Activated CD8-positive, alpha-beta T cell treated with anti-CD3 and anti-CD28 coated beads for 36 hours (primary cell): ENCODE results near the gene TGIF1. TPM values are rescaled to one million over a fixed set of nuclear protein-coding genes. Genes with fewer than 3 reads are reported as not detected.
A peak's percentile ranks its signal among the peaks of the same experiment; 100 is the strongest.
"Not testable (repeated sequence)": the region's sequence is repeated elsewhere in the genome, so short reads cannot be mapped to it uniquely, and the experiment has no call there.

Experiments
- ATAC-seq: fragments of 200-7000 bp; cut with Tn5 transposase; one replicate; pipeline ENCODE4 v1.10.0; 2021; ENCODE audit warnings: mild to moderate bottlenecking, moderate library complexity
- CTCF ChIA-PET: fragments of 350-600 bp; sonication (Branson Sonifier 250); formaldehyde crosslinking; loops from one replicate; lab custom pipeline; 2021; ENCODE audit warnings: antibody characterized with exemption; lab: Charles Lee
- POLR2A ChIA-PET: fragments of 350-600 bp; sonication (Branson Sonifier 250); formaldehyde crosslinking; loops from one replicate; lab custom pipeline; 2021; ENCODE audit warnings: antibody characterized with exemption; lab: Charles Lee
- DNase-seq: peaks from one replicate; pipeline ENCODE4 v3.0.0-alpha.2; 2020
- H3K27ac Mint-ChIP-seq: one replicate; pipeline ENCODE4 v1.8.0; 2021; ENCODE audit warnings: mild to moderate bottlenecking, mixed read lengths
- H3K27me3 Mint-ChIP-seq: one replicate; pipeline ENCODE4 v1.8.0; 2021; ENCODE audit warnings: mixed read lengths
- H3K36me3 Mint-ChIP-seq: one replicate; pipeline ENCODE4 v1.8.0; 2021; ENCODE audit warnings: low read depth, mixed read lengths
- H3K4me1 Mint-ChIP-seq: one replicate; pipeline ENCODE4 v1.8.0; 2021; ENCODE audit warnings: low read depth, mixed read lengths
- H3K4me3 Mint-ChIP-seq: one replicate; pipeline ENCODE4 v1.8.0; 2021; ENCODE audit warnings: mild to moderate bottlenecking, moderate library complexity, mixed read lengths
- H3K9me3 Mint-ChIP-seq: one replicate; pipeline ENCODE4 v1.8.0; 2021; ENCODE audit warnings: mixed read lengths
- intact Hi-C: fragments of 100-400 bp; cut with micrococcal nuclease; formaldehyde crosslinking; loops from one replicate; pipeline ENCODE4 v1.10.0; 2022
- total RNA-seq, 2 experiments: library from RNA; stranded (reverse); gene quantifications; one replicate each; pipeline ENCODE4 v1.2.3, GENCODE V29; 2021
- TF ChIP-seq, protein P1 (sequence below): fragments of 200-600 bp; IDR thresholded peaks from one replicate; pipeline ENCODE4 v1.8.0; 2022; ENCODE audit warnings: antibody characterized with exemption, mild to moderate bottlenecking

Gene TGIF1
- total RNA-seq, 2 experiments from 2014 or later = 33.3 to 34.5 TPM

DNA sequence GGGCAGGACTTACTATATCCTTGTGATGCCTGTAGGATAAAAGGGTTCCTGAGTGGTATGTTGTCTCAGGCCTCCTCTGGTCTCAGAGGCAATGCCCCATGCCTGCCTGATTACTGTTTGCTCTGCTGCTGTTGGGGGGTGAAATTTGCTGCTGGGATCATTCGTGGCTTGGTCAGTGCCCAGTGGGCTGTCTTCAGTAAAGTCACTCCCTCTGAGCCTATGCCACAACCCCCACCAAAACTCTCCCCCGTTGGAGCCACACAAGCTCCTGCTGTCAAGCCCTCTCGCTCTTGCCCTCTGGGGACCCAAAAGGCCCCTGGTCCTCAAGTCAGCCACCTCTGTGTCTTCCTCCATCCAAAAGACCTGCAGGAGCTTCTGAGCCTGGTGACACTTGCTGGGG, 38.6 kb upstream of the TGIF1 start:
- H3K27me3 Mint-ChIP-seq = no peaks in the 10 kb centered on the region
- no peaks in the 10 kb centered on the region for H3K36me3 Mint-ChIP-seq
- DNase-seq = no peak
- intact Hi-C loops = no loop called here
- CTCF ChIA-PET = no interaction called here
- H3K4me3 Mint-ChIP-seq = no peak overlapping the region
- H3K27ac Mint-ChIP-seq = no peak overlapping the region
- no peaks in the 10 kb centered on the region for H3K9me3 Mint-ChIP-seq
- POLR2A ChIA-PET = no interaction called here
- TF ChIP-seq, protein P1, sequence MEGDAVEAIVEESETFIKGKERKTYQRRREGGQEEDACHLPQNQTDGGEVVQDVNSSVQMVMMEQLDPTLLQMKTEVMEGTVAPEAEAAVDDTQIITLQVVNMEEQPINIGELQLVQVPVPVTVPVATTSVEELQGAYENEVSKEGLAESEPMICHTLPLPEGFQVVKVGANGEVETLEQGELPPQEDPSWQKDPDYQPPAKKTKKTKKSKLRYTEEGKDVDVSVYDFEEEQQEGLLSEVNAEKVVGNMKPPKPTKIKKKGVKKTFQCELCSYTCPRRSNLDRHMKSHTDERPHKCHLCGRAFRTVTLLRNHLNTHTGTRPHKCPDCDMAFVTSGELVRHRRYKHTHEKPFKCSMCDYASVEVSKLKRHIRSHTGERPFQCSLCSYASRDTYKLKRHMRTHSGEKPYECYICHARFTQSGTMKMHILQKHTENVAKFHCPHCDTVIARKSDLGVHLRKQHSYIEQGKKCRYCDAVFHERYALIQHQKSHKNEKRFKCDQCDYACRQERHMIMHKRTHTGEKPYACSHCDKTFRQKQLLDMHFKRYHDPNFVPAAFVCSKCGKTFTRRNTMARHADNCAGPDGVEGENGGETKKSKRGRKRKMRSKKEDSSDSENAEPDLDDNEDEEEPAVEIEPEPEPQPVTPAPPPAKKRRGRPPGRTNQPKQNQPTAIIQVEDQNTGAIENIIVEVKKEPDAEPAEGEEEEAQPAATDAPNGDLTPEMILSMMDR = no peak
- no peak for ATAC-seq
- peaks cover 15% of the 10 kb centered on the region for H3K4me1 Mint-ChIP-seq

DNA sequence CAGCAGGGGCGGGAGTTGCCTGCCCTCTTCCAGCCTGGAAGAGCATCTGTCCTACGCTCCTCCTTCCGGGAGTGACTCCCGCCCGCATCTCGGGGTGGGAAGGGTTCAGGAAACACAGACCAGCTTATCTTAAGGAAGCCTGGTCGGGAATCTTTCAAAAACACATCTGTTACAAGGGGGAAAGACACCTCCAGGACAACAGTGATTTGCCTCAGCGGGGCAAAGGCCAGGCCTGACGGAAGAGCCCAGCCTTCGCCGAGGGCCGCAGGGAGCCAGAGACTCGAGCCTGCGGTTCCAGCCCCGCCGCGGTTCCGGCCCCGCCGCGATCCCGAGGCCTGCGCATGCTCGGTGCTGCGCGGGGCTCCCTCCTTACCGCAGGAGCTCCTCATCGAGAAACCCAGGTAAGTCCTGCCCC, 38.1 kb upstream of the TGIF1 start:
- DNase-seq = peak; percentile 20
- ChIA-PET CTCF (no interaction called here), POLR2A (no interaction called here)
- intact Hi-C loops = no loop called here
- ATAC-seq = peak; percentile 64
- Mint-ChIP-seq H3K4me3 (peak overlapping the region; percentile 45), H3K4me1 (peaks cover 13% of the 10 kb centered on the region), H3K27me3 (no peaks in the 10 kb centered on the region), H3K27ac (no peak overlapping the region), H3K9me3 (no peaks in the 10 kb centered on the region), H3K36me3 (no peaks in the 10 kb centered on the region)
- TF ChIP-seq, protein P1 = no peak

DNA sequence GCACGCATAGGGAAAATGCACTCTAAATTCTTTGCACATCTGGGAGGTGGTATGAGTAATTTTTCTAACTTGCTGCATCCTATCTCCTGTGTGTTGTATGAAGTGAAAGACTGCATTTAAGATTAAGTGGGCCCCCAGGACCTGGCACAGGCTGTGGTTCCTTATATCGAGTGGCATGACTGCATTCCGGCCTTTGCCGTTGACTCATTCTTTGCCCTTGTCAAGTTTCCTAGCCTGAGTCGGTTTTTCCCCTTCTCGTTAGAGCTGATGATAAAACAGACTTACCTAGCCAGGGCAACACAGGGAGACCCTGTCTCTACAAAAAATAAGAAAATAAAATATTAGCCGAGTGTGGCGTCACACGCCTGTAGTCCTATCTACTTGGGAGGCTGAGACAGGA, 37.4 kb upstream of the TGIF1 start:
- H3K27me3 Mint-ChIP-seq, CTCF ChIA-PET, POLR2A ChIA-PET, H3K36me3 Mint-ChIP-seq, intact Hi-C loops, H3K4me3 Mint-ChIP-seq, H3K9me3 Mint-ChIP-seq, H3K27ac Mint-ChIP-seq: not testable (repeated sequence)
- peak; percentile 84 for ATAC-seq
- peaks cover 13% of the 10 kb centered on the region for H3K4me1 Mint-ChIP-seq
- peak; percentile 58 for DNase-seq

DNA sequence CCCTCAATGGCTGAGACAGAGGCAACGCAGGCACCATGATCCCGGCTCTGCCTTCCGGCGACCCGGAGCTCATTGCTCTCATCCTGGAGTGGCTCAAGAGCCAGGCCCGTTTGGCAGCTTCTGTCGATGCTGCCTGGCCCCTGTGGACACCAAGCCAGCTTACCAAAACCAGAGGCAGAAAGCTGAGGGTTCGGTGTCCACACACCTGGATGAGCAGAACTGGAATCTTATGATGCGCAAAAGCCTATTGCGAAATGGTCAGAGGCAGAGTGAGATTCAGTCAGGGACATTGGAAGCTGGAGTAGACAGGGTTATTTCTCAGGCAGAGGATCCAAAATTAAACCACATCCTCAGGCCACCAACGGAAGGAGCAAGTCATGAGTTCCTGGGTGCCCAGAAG, 34.9 kb upstream of the TGIF1 start:
- intact Hi-C loops = no loop called here

DNA sequence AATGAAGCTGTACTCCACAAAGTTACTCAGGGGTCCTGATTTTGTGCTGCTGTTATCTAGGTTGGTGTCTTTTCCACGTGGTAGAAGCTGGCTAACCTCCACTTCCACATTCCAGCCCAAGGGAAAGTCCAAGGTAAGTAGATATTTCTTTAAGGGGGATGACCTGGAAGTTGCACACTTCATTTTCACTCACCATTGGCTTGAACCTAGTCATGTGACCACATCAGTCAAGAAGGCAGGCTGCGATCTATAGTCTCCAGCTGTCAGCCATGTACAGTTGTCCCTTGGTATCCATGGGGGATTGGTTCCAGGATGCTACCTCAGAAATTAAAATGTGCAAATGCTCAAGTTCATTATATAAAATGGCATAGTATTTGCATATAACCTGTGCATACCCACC, 31.9 kb upstream of the TGIF1 start:
- CTCF ChIA-PET = no interaction called here
- peaks cover 6% of the 10 kb centered on the region for H3K9me3 Mint-ChIP-seq

More for the DNA sequence above, 34.9 kb upstream of the TGIF1 start:
- H3K36me3 Mint-ChIP-seq = no peaks in the 10 kb centered on the region
- H3K4me3 Mint-ChIP-seq = no peak overlapping the region
- ChIA-PET CTCF (interaction anchor here (1.0 kb wide), 2 partner anchors 118 to 251 kb away, joined by 3 read pairs; no protein-coding TSS in a partner anchor), POLR2A (interaction anchor here (0.7 kb wide), 1 partner anchor 111 kb away, joined by 3 read pairs; no protein-coding TSS in a partner anchor)
- H3K27me3 Mint-ChIP-seq = no peaks in the 10 kb centered on the region
- H3K4me1 Mint-ChIP-seq = peaks cover 13% of the 10 kb centered on the region
- ATAC-seq = no peak
- TF ChIP-seq, protein P1 = no peak
- H3K9me3 Mint-ChIP-seq = peaks cover 2% of the 10 kb centered on the region
- no peak overlapping the region for H3K27ac Mint-ChIP-seq
- no peak for DNase-seq

More for the DNA sequence above, 31.9 kb upstream of the TGIF1 start:
- DNase-seq = no peak
- Mint-ChIP-seq H3K27ac (no peak overlapping the region), H3K4me3 (no peak overlapping the region), H3K36me3 (no peaks in the 10 kb centered on the region), H3K4me1 (no peaks in the 10 kb centered on the region), H3K27me3 (no peaks in the 10 kb centered on the region)
- POLR2A ChIA-PET = no interaction called here
- no peak for ATAC-seq
- TF ChIP-seq, protein P1 = no peak
- intact Hi-C loops = no loop called here
